Measurements from ENCODE around the gene NLGN3. TPM values are rescaled to one million over a fixed set of nuclear protein-coding genes. Genes with fewer than 3 reads are reported as not detected.

Gene NLGN3
- total RNA-seq, 1 experiment from 2014 or later, result 0.23 TPM

DNA sequence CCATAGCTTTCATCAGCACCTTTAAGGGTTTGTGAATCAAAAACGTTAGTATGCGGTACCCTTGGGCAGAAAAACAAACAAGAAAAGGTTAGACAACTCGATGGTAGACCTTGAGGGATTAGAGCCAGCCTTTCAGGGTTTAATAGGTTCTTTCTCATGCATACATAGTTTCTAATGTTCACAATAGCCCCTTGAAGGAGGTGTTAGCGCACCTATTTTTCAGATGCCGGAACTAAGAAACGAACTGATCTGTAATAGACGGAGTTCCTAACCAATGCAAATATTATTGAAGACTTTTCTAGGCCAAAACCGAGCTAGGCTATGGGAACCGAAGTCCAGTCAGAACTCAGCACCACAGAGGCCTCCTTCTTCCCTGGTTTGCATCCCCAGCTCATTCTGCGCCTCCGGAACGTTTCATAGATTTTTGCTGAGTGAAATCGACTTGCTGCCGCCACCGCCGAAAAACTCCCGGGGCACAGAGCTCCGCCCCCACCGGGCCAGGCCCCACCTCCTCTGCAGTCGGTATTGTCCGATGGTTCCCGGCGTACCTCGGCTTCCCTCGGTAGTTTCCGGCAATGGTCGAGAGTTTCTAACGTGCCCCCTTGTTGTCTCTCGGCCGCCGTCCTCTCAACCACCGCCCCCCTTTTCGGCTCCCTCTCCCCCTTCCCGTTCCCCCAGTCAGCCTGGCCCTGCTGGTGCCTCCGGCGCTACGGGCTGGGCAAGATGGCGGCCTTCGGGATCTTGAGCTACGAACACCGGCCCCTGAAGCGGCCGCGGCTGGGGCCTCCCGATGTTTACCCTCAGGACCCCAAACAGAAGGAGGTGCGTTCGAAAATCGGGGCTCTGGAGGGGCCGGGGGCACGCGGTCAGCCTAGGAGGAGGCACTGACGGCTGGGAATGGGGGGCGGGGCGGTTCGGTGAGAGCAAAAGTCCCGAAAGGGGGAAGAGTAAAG, 26.3 kb upstream of the NLGN3 start, which contains the start of gene MED12:
TSS of gene MED12 (plus strand) at position 565 of the 953 bp plus-strand sequence. CDS start at position 724, 159 bp downstream.
- DNase-seq (ENCODE audit: low read depth), result peak; percentile 75

DNA sequence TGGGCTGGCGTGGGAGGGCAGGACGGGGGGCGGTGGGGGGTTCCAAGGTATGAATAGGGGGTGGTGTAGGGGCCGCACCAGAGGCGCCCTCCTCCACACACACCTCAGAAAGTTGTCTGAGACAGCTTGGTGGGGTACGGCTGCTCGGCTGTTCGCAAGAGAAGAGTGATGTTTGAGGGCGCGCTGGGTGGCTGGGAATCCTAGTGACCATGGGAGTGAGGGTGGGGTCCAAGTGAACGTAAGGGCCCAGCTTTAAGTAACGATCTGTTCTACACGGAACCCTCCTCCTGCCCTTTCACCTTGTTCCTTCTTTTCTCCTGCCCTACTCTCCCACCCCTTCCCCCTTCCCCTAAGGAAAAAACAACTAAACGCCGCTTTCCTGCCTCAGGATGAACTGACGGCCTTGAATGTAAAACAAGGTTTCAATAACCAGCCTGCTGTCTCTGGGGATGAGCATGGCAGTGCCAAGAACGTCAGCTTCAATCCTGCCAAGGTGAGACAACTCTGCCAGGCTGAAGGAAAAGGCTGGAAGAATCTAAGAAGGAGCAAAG, 25.6 kb upstream of the NLGN3 start:
- no peak for DNase-seq (ENCODE audit: low read depth)

DNA sequence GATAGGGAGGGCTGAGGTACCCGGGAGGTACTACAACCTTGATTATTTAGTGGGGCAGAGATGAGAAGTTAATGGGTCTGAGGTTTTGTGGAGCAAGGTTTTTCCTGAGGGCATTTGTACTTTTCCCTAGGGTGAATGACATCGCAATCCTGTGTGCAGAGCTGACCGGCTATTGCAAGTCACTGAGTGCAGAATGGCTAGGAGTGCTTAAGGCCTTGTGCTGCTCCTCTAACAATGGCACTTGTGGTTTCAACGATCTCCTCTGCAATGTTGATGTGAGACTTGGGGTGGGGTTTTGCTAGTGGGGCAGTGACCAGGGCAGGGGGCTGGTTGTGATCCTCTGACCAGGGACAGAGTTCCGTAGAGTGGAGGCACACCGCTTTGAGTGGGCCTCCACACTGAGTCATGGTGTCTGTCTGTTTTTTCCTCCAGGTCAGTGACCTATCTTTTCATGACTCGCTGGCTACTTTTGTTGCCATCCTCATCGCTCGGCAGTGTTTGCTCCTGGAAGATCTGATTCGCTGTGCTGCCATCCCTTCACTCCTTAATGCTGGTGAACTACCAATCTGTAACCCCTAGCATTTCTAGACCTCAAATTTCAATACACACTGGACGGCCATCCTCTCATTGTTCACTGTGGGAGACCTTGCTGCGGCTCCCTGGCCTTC, 16.3 kb upstream of the NLGN3 start:
- peak; percentile 58 for DNase-seq (ENCODE audit: low read depth)

DNA sequence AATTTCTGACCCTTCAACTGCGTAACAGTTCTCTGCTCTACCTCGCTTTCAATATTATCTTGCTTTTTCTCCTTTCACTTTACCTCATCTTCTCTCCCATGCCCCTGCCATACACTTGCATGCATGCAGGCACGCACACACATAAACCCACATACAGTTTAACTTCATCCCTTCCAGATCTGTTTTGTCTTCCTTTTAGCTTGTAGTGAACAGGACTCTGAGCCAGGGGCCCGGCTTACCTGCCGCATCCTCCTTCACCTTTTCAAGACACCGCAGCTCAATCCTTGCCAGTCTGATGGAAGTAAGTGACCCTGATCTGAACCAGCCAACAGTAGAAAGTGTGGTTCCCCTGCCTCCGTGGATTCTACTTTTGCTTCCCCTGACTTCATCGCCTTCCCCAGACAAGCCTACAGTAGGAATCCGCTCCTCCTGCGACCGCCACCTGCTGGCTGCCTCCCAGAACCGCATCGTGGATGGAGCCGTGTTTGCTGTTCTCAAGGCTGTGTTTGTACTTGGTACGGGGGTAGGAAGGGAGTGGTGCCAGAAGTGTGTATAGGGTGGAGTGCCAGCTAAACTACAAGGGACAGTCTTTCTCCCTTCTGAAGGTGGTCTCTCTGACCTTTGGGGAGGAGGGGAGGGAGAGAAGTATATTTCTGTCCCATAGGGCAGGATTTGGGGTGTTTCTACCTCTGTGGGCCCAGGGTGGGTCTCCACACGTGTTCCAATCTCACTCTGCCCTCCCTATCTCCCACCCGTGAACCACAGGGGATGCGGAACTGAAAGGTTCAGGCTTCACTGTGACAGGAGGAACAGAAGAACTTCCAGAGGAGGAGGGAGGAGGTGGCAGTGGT, 15.5 kb upstream of the NLGN3 start:
- peak; percentile 42 for DNase-seq (ENCODE audit: low read depth)

DNA sequence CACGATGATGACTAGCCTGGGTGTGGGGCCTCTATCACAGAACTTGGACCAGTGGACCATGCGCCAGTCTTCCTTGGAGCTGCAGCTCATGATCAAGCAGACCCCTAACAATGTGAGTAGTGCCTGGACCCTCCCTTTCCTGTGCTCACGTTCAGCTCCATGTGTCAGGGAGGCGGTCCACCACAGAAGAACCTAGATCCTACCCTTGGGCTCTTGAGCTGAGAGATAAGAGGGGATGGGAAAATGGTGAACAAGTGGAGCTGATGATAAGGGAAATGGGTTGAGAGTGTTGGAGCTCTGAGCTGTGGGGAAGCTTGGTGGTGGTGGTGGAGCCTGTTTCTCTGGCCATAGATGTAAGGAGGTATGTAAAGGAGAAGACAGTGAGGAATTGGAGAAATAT, 13.1 kb upstream of the NLGN3 start:
- DNase-seq (ENCODE audit: low read depth), result no peak

DNA sequence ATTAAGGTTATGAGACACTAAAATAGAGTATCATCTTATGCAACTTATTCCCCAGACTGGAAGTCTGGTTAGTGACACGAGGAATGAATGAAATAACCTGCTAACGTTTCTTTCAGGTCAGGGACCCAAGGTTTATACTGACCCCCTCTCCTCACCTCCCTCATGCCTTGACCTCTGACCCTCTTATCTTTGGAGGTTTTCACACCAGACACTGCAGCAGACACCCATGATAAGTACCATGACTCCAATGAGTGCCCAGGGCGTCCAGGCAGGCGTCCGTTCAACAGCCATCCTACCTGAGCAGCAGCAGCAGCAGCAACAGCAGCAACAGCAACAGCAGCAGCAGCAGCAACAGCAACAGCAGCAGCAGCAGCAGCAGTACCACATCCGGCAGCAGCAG, 4.2 kb upstream of the NLGN3 start:
- DNase-seq (ENCODE audit: low read depth), result no peak

DNA sequence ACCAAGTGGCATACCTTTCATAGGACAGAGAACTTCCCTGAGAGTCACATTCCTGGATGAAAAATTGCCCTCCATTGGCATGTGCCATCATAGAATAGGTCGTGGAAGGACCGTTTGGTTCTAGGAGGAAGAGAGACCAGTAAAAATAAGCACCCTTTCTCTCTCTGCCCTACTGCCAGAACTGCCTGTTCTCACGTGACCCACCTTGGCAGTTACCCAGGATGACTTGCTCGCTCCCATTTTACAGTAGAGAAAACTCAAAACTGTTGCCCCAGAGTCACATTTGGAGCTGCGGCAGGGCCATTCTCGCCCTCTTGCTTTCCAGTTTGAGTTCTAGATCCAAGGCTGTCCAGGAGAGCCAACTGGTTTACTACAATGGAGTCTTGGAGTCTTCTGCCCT, 1.1 kb upstream of the NLGN3 start:
- DNase-seq (ENCODE audit: low read depth), result no peak

DNA sequence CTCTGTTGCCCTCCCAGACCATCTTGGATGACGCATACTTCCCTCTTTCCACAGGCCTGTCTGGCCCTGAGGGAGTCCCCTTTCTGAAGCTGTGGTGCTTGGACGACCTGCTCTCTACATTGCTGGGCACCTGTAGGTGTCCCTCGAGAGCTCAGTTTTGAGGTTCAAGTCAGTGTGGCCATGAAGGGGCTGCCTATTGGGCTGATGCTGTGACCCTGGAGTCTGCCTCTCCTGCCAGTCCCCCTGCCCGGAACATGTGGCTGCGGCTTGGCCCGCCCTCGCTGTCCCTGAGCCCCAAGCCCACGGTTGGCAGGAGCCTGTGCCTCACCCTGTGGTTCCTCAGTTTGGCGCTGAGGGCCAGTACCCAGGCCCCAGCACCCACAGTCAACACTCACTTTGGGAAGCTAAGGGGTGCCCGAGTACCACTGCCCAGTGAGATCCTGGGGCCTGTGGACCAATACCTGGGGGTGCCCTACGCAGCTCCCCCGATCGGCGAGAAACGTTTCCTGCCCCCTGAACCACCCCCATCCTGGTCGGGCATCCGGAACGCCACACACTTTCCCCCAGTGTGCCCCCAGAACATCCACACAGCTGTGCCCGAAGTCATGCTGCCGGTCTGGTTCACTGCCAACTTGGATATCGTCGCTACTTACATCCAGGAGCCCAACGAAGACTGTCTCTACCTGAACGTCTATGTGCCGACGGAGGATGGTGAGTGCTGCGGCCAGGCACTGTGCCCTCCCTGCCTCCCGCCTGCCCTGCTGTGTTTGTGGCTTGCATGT, 3.0 kb downstream of the NLGN3 start:
- no peak for DNase-seq (ENCODE audit: low read depth)

DNA sequence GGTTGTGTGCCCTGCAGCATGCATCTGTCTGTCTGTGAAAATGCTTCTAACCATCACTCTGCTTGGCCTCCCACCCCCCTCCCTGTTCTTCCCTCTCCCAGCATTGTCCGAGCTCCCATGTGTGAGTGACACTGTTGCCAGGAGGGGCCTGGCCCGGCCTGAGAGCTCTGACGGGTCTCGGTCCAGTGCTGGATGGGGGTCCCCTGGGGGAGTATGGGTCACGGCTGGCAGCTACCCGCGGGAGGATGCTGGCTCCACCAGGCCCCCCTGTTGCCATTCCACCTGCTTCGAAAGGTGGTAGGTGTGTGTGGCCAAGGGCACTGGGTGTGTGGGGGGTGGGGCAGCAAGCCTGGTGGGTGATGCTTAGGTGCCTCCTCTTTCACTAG, 3.6 kb downstream of the NLGN3 start:
- no peak for DNase-seq (ENCODE audit: low read depth)

DNA sequence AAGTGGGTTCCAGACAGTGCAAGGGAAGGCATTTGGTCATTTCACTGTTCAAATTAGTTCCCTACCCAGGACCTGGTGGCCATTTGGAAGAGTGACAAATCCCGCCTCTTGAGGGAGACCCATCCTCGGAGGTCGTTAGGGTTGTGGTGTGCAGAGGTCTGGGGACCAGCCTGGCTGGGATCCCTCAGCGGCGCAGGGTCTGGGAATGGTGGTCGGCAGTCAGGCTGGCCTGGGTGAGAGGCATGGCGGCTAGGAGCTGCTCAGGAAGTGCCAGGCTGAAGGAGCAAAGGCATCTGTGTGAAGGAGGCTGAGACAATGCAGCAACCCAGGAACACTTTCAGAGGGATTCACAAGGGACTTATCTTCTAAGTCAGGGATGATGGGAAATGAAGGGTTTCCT, 6.7 kb downstream of the NLGN3 start:
- DNase-seq (ENCODE audit: low read depth), result no peak

DNA sequence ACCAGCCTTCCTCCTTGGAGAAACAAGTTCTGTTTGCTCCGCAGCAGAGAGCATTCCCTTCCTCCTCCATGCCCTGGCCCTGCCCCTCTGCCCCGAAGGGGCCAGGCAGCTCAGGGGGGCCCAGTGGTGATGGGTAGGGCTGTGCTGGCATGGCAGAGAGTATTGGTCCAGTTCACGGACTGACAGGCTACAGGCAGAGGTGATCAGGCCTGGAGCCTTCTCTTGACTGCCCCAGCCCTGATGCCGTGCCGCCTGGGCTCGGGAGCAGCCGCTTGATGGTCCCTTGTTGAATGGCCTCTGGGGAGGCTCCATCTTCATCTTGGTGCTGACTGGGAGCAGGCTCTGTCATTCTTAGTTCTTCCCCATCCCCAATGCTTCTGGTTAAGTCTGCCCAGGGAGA, 9.6 kb downstream of the NLGN3 start:
- DNase-seq (ENCODE audit: low read depth), result no peak

DNA sequence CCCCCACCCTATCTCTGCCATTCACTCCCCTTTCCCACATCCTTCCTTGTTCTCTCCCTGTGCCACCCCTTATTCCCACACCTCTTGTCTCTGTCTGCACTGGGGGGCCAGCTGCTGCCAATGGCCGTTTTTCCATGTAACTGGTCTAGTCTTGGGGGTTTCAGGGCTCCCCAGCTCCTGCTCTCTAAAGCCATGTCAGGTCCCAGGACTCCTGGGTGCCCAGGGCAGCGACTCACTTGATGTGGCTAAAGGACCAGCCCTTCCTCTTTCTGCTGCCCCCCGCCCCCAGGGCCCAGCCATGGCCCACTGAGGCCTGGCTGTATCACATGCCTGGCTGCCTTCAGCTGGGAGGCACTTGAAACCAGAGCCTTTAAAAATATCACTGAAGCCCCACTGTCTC, 10.0 kb downstream of the NLGN3 start:
- DNase-seq (ENCODE audit: low read depth), result no peak

DNA sequence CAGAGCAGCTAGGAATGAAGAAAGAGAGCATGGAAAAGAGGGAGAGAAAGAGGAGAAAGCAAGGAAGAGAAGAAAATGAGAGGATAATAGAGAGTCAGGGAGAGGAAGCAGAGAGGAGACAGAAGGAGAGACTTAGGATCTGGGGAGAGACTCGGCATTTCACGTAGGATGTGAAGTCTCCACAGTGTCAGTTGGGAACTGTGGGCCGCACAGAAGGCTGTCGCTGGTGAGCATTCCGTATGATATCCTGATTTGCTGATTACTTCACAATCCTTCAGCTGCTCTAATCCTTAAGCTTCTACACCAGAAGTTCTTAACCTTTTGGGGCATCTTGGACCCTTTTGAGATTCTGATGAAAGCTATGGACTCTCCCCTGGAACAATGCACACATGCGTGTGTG, 14.0 kb downstream of the NLGN3 start:
- DNase-seq (ENCODE audit: low read depth), result no peak

DNA sequence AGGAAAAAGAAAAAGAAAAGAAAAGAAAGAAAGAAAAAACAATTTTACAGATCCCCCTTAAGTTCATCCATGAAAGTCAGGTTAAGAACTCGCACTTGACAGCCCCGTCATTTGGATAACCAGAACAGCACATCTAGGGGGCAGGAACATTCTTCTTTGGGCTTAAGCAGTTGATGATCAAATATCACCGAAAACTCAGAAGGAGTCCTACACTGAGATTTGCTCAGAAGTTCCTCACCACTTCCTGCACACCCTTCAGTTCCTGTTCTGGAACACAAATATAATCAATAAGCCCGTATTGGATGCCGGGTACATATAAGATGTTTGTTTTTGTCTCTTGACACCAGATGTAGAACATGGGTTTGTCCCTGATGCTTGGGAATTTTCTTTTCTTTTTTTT, 14.7 kb downstream of the NLGN3 start:
- no peak for DNase-seq (ENCODE audit: low read depth)

DNA sequence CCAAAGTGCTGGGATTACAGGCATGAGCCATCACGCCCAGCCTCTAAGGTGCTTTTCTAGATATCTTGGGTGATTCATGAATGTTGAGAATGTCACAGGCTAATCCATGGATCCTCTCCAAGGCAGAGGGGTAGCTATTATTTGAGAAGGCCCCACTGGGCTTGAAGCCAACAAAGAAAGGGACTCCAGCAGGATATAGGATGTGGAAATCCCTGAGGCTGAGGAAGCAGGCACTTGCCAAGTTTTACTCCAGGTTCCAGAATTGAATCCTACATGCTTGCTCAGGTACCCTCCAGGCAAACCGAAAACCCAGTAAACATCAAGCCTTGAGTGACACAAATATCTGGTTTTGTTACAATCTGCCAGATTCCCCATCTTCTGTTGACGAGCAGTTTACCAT, 15.8 kb downstream of the NLGN3 start:
- no peak for DNase-seq (ENCODE audit: low read depth)

DNA sequence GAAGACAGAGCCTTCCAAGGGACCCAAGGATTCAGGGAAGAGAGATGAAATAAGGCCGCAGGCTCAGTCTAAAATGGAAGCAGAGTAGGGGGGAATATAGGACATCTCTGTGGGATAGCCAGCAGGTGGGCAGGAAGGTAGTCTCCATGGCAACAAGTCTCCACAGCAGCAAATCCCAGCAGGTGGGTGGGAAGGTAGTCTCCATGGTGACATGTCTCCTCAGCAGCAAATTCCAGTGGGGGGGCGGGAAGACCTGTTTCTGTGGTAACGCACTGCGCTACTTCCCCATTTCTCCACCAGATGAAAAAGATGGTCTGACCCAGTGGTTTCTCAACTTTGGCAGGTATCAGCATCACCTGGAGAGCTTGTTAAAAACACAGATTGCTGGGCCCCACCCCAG, 18.3 kb downstream of the NLGN3 start:
- DNase-seq (ENCODE audit: low read depth), result no peak

DNA sequence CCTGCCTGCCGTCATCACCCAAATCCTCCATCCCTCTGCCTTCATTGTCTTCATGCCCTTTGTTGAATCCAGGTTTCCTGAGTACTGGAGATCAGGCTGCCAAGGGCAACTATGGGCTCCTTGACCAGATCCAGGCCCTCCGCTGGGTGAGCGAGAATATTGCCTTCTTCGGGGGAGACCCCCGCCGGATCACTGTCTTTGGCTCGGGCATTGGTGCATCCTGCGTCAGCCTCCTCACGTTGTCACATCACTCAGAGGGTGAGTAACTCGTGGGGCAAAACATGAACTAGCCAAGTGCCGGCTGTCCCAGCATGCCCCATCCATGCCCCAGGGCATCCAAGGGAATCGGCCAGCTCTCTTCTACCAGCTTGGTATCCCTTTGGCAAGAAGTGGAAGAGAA, 19.4 kb downstream of the NLGN3 start:
- no peak for DNase-seq (ENCODE audit: low read depth)

DNA sequence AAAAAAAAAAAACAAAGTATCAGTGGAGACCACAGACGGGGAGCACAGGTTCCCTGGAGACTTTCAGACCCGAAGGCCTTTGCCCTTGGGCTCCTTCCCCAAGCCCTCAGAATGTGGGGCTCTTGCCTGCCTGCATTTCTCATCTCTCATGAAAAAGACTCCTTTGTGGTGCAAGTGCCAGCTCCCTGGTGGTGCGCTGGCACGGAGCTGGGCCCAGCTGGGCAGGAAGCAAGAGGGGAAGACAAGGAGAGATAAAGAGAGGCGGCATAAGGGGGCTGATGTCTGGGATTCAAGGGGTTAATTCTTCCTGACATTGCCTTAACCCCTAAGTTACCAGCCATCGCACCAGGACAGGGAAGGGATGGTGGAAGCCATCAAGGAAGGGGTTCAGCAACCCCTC, 21.8 kb downstream of the NLGN3 start:
- DNase-seq (ENCODE audit: low read depth), result no peak

DNA sequence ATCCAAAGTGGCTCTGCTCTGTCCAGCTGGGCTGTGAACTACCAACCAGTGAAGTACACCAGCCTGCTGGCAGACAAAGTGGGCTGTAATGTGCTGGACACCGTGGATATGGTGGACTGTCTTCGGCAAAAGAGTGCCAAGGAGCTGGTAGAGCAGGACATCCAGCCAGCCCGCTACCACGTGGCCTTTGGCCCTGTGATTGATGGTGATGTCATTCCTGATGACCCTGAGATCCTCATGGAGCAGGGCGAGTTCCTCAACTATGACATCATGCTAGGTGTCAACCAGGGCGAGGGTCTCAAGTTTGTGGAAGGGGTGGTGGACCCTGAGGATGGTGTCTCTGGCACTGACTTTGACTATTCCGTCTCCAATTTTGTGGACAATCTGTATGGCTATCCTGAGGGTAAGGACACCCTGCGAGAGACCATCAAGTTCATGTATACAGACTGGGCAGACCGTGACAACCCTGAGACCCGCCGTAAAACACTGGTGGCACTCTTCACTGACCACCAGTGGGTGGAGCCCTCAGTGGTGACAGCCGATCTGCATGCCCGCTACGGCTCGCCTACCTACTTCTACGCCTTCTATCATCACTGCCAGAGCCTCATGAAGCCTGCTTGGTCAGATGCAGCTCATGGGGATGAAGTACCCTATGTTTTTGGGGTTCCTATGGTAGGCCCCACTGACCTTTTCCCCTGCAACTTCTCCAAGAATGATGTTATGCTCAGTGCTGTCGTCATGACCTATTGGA, 22.6 kb downstream of the NLGN3 start:
- no peak for DNase-seq (ENCODE audit: low read depth)

DNA sequence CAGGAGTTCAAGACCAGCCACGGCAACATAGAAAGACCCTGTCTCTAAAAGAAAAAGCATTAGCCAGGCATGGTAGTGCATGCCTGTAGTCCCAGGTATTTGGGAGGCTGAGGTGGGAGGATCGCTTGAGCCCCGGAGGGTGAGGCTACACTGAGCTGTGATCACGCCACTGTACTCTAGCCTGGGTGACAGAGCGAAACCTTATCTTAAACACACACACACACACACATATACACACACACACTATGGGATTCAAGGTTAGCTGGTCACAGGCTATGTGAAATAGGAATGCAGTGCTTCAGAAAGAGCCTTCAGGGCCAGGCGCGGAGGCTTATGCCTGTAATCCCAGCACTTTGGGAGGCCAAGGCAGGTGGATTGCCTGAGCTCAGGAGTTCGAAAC, 23.5 kb downstream of the NLGN3 start:
- DNase-seq (ENCODE audit: low read depth), result no peak
